GM12865 (cell line): ENCODE results near the gene VKORC1.

Source experiments
- DNase-seq: peaks from one replicate; pipeline ENCODE4 v3.0.0; 2010; ENCODE audit warnings: low read depth
- H3K4me3 ChIP-seq: 2 replicates; pipeline ENCODE4 v1.5.1; 2011; ENCODE audit warnings: mild to moderate bottlenecking, low read depth, low read length, control low read depth
- CTCF ChIP-seq: IDR thresholded peaks from 2 replicates; pipeline ENCODE4 v1.5.1; 2011; ENCODE audit warnings: low read length, control low read depth, low read depth, inconsistent platforms; ENCODE audit not compliant: insufficient read depth; ENCODE audit errors: missing control alignments

Gene VKORC1

GRCh38 chr16:31082368-31083045 is 12.1 kb downstream of the VKORC1 start:
- no peak for DNase-seq
- H3K4me3 ChIP-seq: no peak overlapping the region
- no peak for TF ChIP-seq CTCF

GRCh38 chr16:31081428-31082351 is 12.9 kb downstream of the VKORC1 start:
- TF ChIP-seq CTCF: no peak
- DNase-seq: no peak
- no peak overlapping the region for H3K4me3 ChIP-seq

- no peak overlapping the region for H3K4me3 ChIP-seq
- TF ChIP-seq CTCF: no peak
- DNase-seq: no peak
Measured at GRCh38 chr16:31080756-31081419, 13.7 kb downstream of the VKORC1 start.

GRCh38 chr16:31080035-31080629 is 14.5 kb downstream of the VKORC1 start:
- H3K4me3 ChIP-seq: no peak overlapping the region
- no peak for DNase-seq
- TF ChIP-seq CTCF: no peak

- no peak for TF ChIP-seq CTCF
- no peak overlapping the region for H3K4me3 ChIP-seq
- DNase-seq: no peak
Measured at GRCh38 chr16:31079342-31079944, 15.2 kb downstream of the VKORC1 start.

- DNase-seq: no peak
- no peak overlapping the region for H3K4me3 ChIP-seq
- TF ChIP-seq CTCF: no peak
Measured at GRCh38 chr16:31078597-31079341, 15.8 kb downstream of the VKORC1 start.
